ENCODE data around the gene CILP. TPM values are rescaled to one million over a fixed set of nuclear protein-coding genes. Genes with fewer than 3 reads are reported as not detected.
A peak's percentile ranks its signal among the peaks of the same experiment; 100 is the strongest.
"Not testable (repeated sequence)": the region's sequence is repeated elsewhere in the genome, so short reads cannot be mapped to it uniquely, and the experiment has no call there.

CILP gene
- total RNA-seq, 1 donor from 2014 or later, result 129 TPM

- TF ChIP-seq CTCF (IDR thresholded peaks at IDR 0.05) (no peak), POLR2A (IDR thresholded peaks at IDR 0.05) (no peak), POLR2AphosphoS5 (IDR thresholded peaks at IDR 0.05; ENCODE audit: insufficient read depth in 1 of 2, low read depth in 1 of 2) (no peak)
- H3K27ac ChIP-seq, result peak overlapping the region; percentile 92
- H3K9me3 ChIP-seq, result no peaks in the 10 kb centered on the region
- no peaks in the 10 kb centered on the region for H3K27me3 ChIP-seq
- intact Hi-C loops (cut with DNase I), result no loop called here
- DNase-seq (ENCODE audit: extremely low spot score in 2 of 2), result peak in 1 of 2 donors; percentile 91
- peaks cover 0 to 7% of the 10 kb centered on the region in 2 donors for H3K36me3 ChIP-seq
- H3K4me3 ChIP-seq, result peak overlapping the region; percentile 83 to 96
- H3K4me1 ChIP-seq, result peaks cover 47% of the 10 kb centered on the region
These were observed 26.9 kb downstream of the CILP start for GRCh38 chr15:65184305-65184867.

GRCh38 chr15:65183865-65184159, 27.5 kb downstream of the CILP start:
- no peaks in the 10 kb centered on the region for H3K27me3 ChIP-seq
- peaks cover 0 to 13% of the 10 kb centered on the region in 2 donors for H3K36me3 ChIP-seq
- no peak for DNase-seq (ENCODE audit: extremely low spot score in 2 of 2)
- no peaks in the 10 kb centered on the region for H3K9me3 ChIP-seq
- peaks cover 51% of the 10 kb centered on the region for H3K4me1 ChIP-seq
- H3K4me3 ChIP-seq, result peak overlapping the region; percentile 83 to 96
- intact Hi-C loops (cut with DNase I), result no loop called here
- H3K27ac ChIP-seq, result peak overlapping the region; percentile 92
- TF ChIP-seq CTCF (IDR thresholded peaks at IDR 0.05) (no peak), POLR2AphosphoS5 (IDR thresholded peaks at IDR 0.05; ENCODE audit: insufficient read depth in 1 of 2, low read depth in 1 of 2) (no peak), POLR2A (IDR thresholded peaks at IDR 0.05) (no peak)

GRCh38 chr15:65182538-65182937, 28.7 kb downstream of the CILP start:
- Histone ChIP-seq H3K9me3 (no peaks in the 10 kb centered on the region), H3K27ac (no peak overlapping the region), H3K4me1 (peaks cover 60% of the 10 kb centered on the region), H3K4me3 (peak overlapping the region in 1 of 2 donors; percentile 9), H3K36me3 (peaks cover 0 to 25% of the 10 kb centered on the region in 2 donors), H3K27me3 (no peaks in the 10 kb centered on the region)
- TF ChIP-seq CTCF (IDR thresholded peaks at IDR 0.05) (no peak), POLR2AphosphoS5 (IDR thresholded peaks at IDR 0.05; ENCODE audit: insufficient read depth in 1 of 2, low read depth in 1 of 2) (no peak), POLR2A (IDR thresholded peaks at IDR 0.05) (no peak)
- intact Hi-C loops (cut with DNase I), result no loop called here
- no peak for DNase-seq (ENCODE audit: extremely low spot score in 2 of 2)

DNA sequence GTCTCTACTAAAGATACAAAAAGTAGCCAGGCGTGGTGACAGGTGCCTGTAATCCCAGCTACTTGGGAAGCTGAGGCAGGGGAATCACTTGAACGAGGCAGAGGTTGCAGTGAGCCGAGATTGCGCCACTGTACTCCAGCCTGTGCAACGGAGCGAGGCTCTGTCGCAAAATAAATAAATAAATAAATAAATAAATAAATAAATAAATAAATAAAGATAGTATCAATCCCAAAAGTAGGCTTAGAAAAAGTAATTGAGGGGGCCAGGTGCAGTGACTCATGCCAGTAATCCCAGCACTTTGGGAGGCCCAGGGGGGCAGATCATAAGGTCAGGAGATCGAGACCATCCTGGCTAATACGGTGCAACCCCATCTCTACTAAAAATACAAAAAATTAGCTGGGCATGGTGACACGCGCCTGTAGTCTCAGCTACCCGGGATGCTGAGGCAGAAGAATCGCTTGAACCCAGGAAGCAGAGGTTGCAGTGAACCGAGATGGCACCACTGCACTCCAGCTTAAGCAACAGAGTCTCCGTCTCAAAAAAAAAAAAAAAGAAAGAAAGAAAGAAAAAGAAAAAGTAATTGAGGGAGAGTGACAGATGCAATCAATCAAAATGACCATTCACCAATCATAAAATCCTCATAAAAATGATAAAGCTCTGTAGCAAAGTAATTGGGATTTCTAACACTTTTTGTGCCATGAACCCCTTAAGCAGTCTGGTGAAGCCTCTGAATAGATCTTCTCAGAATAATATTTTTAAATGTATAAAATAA, 29.5 kb downstream of the CILP start:
- H3K4me3 ChIP-seq; DNase-seq (ENCODE audit: extremely low spot score in 2 of 2); H3K27me3 ChIP-seq; H3K9me3 ChIP-seq; intact Hi-C loops (cut with DNase I); H3K27ac ChIP-seq: not testable (repeated sequence)
- Histone ChIP-seq H3K36me3 (peaks cover 0 to 33% of the 10 kb centered on the region in 2 donors), H3K4me1 (peaks cover 61% of the 10 kb centered on the region)

GRCh38 chr15:65180167-65180566, 31.1 kb downstream of the CILP start:
- no peak overlapping the region for H3K4me3 ChIP-seq
- no peaks in the 10 kb centered on the region for H3K27me3 ChIP-seq
- H3K27ac ChIP-seq, result no peak overlapping the region
- H3K36me3 ChIP-seq, result peaks cover 0 to 48% of the 10 kb centered on the region in 2 donors
- no peak for DNase-seq (ENCODE audit: extremely low spot score in 2 of 2)
- intact Hi-C loops (cut with DNase I), result no loop called here
- TF ChIP-seq POLR2AphosphoS5 (IDR thresholded peaks at IDR 0.05; ENCODE audit: insufficient read depth in 1 of 2, low read depth in 1 of 2) (no peak), CTCF (IDR thresholded peaks at IDR 0.05) (no peak), POLR2A (IDR thresholded peaks at IDR 0.05) (no peak)
- H3K9me3 ChIP-seq, result no peaks in the 10 kb centered on the region
- H3K4me1 ChIP-seq, result peaks cover 61% of the 10 kb centered on the region

All from vagina (tissue), 2 donors.